ENCODE results near the gene CCL3.

- TF ChIP-seq EZH2phosphoT487 (IDR thresholded peaks at IDR 0.05; ENCODE audit: borderline replicate concordance), result no peak
- no peak for TF ChIP-seq CTCF (conservative IDR thresholded peaks at IDR 0.05; ENCODE audit: low read length)
Observed at GRCh38 chr17:36055921-36056520, 33.9 kb downstream of the CCL3 start.

Measured in Loucy (cell line).